GM18498 (cell line): ENCODE data around the gene NEURL4.
A peak's percentile ranks its signal among the peaks of the same experiment; 100 is the strongest.

Experiments
- ATAC-seq: cut with Tn5 transposase; IDR thresholded peaks from one replicate; pipeline ENCODE4 v1.9.1; 2021; ENCODE audit warnings: mild to moderate bottlenecking, moderate library complexity; ENCODE audit not compliant: unreplicated experiment

The NEURL4 gene

DNA sequence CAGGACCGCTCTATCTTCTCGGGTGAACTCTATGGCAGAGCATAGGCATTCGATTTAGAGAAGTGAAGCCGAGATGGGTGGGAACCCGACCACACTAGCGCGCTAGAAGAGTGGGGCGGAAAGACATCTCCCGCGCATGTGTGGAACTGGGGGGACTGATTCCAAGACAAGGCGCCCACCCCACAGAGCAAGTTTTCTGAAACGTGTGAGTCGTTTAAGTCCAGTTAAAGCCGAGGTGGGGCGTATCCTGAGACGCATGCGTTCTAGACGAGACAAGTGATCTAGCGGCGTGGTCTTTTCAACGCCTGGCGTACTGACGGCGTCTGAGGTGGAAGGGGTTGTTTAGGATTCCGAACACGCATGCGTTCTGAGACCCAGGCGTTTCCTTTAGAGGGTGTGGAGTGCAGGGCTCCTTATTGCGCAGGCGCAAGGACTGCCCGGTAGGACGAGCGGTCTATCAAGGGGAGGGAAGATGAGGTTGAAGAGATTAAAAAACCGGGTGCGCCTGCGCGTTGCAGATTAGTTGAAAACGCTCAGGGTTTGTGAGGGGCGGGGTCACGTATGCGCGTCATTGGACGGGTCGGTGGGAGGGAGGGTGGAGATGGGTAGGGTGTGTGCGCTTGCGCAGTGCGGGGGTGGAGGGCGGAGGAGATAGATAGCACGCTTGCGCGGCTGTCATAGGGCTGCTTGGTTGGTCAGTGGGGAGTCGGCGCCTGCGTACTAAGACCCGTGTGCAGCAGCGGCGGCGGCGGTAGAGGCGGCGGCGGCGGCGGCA, 22.0 kb downstream of the NEURL4 start, which contains the start of gene EIF5A:
Gene EIF5A, plus strand, starts transcription at position 718 of the 775 bp plus-strand sequence. CDS start 2,008 bp downstream, outside the sequence.
- ATAC-seq = peak; percentile 78

DNA sequence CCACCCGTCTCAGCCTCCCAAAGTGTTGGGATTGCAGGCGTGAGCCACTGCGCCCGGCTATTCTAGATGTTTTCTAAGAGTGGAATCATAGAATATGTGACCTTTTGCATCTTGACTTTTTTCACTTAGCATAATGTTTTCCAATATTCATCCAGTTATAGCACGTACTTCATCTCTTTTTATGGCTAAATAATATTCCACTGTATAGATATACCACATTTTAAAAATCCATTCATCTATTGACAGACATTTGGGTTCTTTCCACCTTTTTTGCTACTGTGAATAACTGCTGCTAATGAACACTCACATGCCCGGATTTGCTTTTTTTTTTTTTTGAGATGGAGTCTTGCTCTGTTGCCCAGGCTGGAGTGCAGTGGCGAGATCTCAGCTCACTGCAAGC, 25.0 kb downstream of the NEURL4 start:
- no peak for ATAC-seq

DNA sequence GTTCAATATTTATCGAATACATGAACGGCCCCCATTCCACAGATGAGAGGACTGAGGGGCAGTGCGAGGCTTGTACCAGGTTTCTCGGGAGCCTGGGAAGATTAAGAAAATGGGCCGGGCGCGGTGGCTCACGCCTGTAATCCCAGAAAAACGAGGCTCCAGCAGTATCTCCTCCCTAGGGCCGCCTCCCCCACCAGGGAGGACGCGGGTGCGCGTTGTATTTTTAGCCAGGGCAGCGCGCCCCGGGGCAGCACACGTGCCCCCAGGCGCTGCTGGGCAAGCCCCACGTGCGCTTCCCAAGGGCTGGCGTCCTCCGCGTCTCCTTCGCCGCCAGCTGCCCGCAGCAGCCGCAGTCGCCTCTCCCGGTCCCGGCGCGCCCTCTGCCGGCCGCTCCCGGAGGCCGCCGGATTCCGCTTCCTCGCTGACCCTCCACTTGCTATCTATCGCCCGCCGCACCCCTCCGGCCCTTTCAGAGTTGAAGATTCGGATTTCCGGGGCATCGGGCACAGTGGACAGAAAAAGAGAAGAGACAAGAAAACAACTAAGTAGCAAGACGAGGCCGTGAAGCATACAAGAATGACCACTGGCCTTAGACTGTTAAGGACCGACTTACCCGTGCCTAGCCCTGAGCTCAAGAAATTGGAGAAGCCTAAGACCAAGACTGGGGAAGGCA, 32.8 kb downstream of the NEURL4 start:
- no peak for ATAC-seq

GRCh38 chr17:7295230-7296180, 33.6 kb downstream of the NEURL4 start:
- no peak for ATAC-seq

- ATAC-seq = no peak
Observed at GRCh38 chr17:7294614-7295153, 34.5 kb downstream of the NEURL4 start, which contains the start of gene YBX2. TSS of gene YBX2 (minus strand) at chr17:7294639. CDS start at chr17:7294500, 139 bp downstream.

DNA sequence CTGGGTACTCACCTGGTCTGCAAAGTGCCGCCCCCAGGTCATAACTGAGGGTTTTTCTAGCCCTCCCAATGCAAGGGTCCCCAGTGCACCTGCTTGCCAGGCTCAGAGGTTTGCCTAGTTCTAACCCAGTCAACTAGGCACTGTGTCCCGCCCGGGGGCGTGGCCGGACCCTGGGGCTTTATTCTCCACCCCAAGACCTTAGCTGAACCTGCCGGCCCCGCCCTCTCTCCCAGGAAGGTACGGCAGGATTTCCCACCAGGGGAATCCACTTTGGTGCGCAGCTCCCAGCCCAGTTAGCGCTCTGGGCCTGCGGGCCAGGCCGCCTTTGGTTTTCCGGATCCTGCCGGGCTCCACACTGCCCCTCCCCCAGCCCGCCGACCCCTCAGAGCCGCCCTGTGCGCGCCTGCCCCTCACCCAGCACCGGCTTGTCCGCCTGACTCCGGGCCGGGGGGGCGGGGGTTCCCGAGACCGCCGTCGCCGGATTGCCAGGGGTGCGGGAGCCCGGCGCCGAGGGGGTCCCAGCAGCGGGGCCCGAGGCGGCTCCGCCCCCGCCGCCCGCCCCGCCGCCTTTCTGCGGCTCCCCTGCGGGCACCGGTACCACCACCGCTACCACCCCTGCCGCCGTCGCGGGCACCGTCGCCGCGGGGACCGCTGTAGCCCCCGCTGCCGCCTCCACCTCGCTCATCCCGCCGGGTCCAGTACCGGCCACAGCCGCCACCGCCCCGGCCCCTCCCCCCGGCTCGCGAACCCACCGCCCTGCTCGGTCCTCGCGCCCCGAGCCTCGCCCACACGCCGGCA, 35.1 kb downstream of the NEURL4 start:
- no peak for ATAC-seq

DNA sequence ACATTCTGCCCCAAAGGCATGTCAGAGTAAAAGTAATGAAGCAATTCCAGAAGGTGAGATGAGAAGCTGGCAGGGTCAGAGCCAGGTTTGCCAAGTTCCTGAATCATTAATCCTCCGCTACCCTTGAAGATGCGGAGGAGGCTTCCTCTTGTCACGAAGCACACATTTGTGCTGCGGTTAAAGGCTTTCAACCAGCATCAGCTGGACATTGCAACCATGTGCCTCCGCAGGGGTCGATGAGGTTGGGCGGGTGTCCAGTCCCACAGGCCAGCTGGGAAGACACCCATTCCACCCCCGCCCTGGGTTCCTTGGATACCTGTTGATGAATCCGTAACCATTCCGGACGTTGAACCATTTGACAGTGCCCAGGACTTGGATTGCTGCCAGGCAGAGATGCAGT, 36.0 kb downstream of the NEURL4 start:
- no peak for ATAC-seq

DNA sequence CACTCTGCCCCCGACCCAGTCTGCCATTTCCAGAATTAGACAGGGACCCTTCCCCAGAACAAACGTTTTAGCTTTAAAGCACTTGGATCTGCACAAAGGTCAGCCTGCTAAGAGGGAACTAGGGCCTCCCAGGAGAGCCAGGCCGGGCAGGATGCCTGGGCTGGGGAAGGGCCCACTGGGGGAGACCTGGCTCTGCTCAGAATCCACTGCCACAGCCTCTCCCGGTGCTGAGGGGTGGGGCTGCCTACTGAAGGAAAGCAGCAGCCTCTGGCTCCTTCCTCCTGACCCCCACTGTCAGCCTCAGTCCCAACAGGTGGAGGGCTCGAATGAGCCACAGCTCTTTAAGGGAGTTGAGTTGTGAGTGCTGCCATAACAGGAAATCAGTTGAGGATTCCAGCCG, 36.4 kb downstream of the NEURL4 start:
- no peak for ATAC-seq

DNA sequence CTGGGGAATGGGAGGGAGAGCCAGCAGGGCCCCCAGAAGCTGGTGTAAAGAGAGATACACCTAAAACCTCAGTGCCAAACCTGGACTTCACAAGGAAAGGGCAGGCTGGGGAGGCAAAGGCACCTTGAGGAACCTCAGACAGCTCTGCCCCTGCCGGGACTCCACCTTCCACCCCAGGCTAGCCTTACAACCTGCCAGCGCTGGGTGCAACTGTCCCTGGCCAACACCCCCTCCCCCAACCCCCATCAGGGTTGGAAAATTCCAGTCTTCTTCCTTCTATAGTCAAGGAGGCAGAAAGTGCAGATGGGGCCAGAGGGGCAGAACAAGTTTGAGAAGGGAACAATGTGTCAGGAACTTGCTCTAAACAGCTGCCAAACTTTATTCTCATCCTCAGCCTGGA, 36.9 kb downstream of the NEURL4 start:
- no peak for ATAC-seq

GRCh38 chr17:7290685-7291084, 38.5 kb downstream of the NEURL4 start:
- no peak for ATAC-seq

- no peak for ATAC-seq
Observed at GRCh38 chr17:7290166-7290565, 39.0 kb downstream of the NEURL4 start.

- no peak for ATAC-seq
Observed at GRCh38 chr17:7289256-7290032, 39.7 kb downstream of the NEURL4 start.

DNA sequence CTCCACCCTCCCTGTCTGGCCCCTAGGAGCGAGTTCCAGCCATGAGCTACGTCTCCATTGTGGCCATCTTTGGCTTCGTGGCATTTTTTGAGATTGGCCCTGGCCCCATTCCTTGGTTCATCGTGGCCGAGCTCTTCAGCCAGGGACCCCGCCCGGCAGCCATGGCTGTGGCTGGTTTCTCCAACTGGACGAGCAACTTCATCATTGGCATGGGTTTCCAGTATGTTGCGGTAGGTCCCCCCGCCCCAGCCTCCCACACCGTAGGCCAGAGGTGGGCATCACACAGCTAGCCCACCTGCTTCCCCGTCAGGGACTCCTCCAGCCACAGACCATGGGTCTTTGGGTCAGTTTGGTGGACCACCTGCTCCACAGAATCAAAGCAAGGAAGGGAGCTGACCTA, 43.5 kb downstream of the NEURL4 start:
- ATAC-seq = no peak

DNA sequence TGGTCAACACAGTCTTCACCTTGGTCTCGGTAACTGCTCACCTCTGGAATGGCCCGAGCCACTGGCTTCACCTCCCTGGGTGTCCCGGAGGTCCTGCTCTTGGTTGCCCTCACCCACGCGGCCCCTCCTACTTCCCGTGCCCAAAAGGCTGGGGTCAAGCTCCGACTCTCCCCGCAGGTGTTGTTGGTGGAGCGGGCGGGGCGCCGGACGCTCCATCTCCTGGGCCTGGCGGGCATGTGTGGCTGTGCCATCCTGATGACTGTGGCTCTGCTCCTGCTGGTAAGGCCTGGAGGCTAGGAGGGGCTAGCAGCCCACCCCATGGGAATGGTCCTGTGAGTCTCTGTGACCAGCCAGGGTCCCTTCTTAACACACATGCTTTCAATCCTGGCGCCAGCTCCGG, 44.2 kb downstream of the NEURL4 start:
- ATAC-seq = no peak

GRCh38 chr17:7283471-7284216, 45.5 kb downstream of the NEURL4 start:
- ATAC-seq = no peak

DNA sequence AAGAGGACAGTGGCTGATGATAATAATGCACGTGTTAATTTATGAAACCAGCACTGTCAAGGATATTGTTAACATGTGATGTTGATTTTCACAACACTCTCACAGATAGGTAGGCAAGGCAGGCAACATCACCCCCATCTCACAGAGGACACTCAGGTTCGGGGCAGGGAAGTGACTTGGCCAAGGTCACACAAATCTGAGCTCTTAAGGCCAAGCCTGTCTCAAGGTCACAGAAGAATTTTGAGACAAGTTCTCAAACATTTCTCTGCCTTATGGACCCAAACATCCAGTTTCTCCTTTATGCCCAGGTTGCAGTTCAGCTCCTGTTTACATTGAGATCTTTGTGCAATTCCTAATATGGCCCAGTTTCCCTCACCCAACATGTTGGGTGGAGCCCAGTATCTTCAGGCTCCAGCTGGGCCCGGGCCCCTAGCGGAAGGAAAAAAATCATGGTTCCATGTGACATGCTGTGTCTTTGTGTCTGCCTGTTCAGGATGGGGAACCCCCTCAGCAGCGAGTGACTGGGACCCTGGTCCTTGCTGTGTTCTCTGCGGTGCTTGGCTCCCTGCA, 46.3 kb downstream of the NEURL4 start:
- no peak for ATAC-seq

GRCh38 chr17:7281953-7282751, 47.0 kb downstream of the NEURL4 start:
- ATAC-seq = no peak
